Measurements from ENCODE around the gene ZBTB33. TPM values are rescaled to one million over a fixed set of nuclear protein-coding genes. Genes with fewer than 3 reads are reported as not detected.
A peak's percentile ranks its signal among the peaks of the same experiment; 100 is the strongest.

The ZBTB33 gene, protein sequence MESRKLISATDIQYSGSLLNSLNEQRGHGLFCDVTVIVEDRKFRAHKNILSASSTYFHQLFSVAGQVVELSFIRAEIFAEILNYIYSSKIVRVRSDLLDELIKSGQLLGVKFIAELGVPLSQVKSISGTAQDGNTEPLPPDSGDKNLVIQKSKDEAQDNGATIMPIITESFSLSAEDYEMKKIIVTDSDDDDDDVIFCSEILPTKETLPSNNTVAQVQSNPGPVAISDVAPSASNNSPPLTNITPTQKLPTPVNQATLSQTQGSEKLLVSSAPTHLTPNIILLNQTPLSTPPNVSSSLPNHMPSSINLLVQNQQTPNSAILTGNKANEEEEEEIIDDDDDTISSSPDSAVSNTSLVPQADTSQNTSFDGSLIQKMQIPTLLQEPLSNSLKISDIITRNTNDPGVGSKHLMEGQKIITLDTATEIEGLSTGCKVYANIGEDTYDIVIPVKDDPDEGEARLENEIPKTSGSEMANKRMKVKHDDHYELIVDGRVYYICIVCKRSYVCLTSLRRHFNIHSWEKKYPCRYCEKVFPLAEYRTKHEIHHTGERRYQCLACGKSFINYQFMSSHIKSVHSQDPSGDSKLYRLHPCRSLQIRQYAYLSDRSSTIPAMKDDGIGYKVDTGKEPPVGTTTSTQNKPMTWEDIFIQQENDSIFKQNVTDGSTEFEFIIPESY
- 12.3 to 16.2 TPM (median 12.5 TPM) in 3 replicates for total RNA-seq (2021)
- percentile 95 among the genes with signal in this experiment for Bru-seq, nascent RNA
- long read RNA-seq, experiment 1, full-length matches to known transcripts = 84 of 110 reads
- long read RNA-seq, experiment 1, partial matches to known transcripts = 25 of 110 reads
- long read RNA-seq, experiment 1, other reads (novel, unspliced or antisense) = 1 of 110 reads
- long read RNA-seq, experiment 2, full-length matches to known transcripts = 4 of 21 reads
- long read RNA-seq, experiment 2, partial matches to known transcripts = 17 of 21 reads
- long read RNA-seq, experiment 2, other reads (novel, unspliced or antisense) = 0 of 21 reads
- long read RNA-seq, experiment 3, full-length matches to known transcripts = 1 of 5 reads
- long read RNA-seq, experiment 3, partial matches to known transcripts = 4 of 5 reads
- long read RNA-seq, experiment 3, other reads (novel, unspliced or antisense) = 0 of 5 reads

- Mint-ChIP-seq H3K27me3 (ENCODE audit: low read depth) (peaks cover 24% of the 10 kb centered on the region), H3K9me3 (no peaks in the 10 kb centered on the region), H3K4me3 (peak within 1 kb of the TSS; percentile 92), H3K4me1 (peaks cover 7% of the 10 kb centered on the region), H3K27ac (peak within 1 kb of the TSS; percentile 72; the same call in 1 of the 2 replicates), H3K36me3 (peaks cover 21% of the 10 kb centered on the region)
- POLR2A ChIA-PET = interaction anchor here (0.6 to 0.9 kb wide), 3 partner anchors 22 to 60 kb away, joined by 3 read pairs; partner anchors contain the start of gene TMEM255A
- ATAC-seq (peak; percentile 99), DNase-seq (ENCODE audit: low spot score) (peak; percentile 89)
- CTCF ChIA-PET = interaction anchor here (0.6 to 2.0 kb wide), 17 partner anchors 11 to 235 kb away, joined by 3 to 17 read pairs (median 4); partner anchors contain the start of gene TMEM255A
- TF ChIP-seq ZNF416 (CRISPR knock-in tag; IDR thresholded peaks at IDR 0.05) = no peak
- TF ChIP-seq, protein P1, sequence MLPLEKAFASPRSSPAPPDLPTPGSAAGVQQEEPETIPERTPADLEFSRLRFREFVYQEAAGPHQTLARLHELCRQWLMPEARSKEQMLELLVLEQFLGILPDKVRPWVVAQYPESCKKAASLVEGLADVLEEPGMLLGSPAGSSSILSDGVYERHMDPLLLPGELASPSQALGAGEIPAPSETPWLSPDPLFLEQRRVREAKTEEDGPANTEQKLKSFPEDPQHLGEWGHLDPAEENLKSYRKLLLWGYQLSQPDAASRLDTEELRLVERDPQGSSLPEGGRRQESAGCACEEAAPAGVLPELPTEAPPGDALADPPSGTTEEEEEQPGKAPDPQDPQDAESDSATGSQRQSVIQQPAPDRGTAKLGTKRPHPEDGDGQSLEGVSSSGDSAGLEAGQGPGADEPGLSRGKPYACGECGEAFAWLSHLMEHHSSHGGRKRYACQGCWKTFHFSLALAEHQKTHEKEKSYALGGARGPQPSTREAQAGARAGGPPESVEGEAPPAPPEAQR (CRISPR knock-in tag; IDR thresholded peaks at IDR 0.05) = no peak
- 0 out of 2 replicates have a peak, but pooled peaks have one; percentile 24 for TF ChIP-seq TEAD1 (CRISPR knock-in tag; IDR thresholded peaks at IDR 0.05)
- TF ChIP-seq SMAD4 (CRISPR knock-in tag; IDR thresholded peaks at IDR 0.05) = no peak
- TF ChIP-seq, protein P2, sequence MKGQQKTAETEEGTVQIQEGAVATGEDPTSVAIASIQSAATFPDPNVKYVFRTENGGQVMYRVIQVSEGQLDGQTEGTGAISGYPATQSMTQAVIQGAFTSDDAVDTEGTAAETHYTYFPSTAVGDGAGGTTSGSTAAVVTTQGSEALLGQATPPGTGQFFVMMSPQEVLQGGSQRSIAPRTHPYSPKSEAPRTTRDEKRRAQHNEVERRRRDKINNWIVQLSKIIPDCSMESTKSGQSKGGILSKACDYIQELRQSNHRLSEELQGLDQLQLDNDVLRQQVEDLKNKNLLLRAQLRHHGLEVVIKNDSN (CRISPR knock-in tag; IDR thresholded peaks at IDR 0.05) = no peak
- TF ChIP-seq ZNF671 (CRISPR knock-in tag; IDR thresholded peaks at IDR 0.05) = no peak
- TF ChIP-seq, protein P3, sequence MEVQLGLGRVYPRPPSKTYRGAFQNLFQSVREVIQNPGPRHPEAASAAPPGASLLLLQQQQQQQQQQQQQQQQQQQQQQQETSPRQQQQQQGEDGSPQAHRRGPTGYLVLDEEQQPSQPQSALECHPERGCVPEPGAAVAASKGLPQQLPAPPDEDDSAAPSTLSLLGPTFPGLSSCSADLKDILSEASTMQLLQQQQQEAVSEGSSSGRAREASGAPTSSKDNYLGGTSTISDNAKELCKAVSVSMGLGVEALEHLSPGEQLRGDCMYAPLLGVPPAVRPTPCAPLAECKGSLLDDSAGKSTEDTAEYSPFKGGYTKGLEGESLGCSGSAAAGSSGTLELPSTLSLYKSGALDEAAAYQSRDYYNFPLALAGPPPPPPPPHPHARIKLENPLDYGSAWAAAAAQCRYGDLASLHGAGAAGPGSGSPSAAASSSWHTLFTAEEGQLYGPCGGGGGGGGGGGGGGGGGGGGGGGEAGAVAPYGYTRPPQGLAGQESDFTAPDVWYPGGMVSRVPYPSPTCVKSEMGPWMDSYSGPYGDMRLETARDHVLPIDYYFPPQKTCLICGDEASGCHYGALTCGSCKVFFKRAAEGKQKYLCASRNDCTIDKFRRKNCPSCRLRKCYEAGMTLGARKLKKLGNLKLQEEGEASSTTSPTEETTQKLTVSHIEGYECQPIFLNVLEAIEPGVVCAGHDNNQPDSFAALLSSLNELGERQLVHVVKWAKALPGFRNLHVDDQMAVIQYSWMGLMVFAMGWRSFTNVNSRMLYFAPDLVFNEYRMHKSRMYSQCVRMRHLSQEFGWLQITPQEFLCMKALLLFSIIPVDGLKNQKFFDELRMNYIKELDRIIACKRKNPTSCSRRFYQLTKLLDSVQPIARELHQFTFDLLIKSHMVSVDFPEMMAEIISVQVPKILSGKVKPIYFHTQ (CRISPR knock-in tag; IDR thresholded peaks at IDR 0.05) = no peak
- TF ChIP-seq, protein P4, sequence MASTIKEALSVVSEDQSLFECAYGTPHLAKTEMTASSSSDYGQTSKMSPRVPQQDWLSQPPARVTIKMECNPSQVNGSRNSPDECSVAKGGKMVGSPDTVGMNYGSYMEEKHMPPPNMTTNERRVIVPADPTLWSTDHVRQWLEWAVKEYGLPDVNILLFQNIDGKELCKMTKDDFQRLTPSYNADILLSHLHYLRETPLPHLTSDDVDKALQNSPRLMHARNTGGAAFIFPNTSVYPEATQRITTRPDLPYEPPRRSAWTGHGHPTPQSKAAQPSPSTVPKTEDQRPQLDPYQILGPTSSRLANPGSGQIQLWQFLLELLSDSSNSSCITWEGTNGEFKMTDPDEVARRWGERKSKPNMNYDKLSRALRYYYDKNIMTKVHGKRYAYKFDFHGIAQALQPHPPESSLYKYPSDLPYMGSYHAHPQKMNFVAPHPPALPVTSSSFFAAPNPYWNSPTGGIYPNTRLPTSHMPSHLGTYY (CRISPR knock-in tag; IDR thresholded peaks at IDR 0.05) = no peak
- TF ChIP-seq ZMAT4 (CRISPR knock-in tag; IDR thresholded peaks at IDR 0.05) = no peak
- TF ChIP-seq NR1H2 (CRISPR knock-in tag; IDR thresholded peaks at IDR 0.05) = no peak
- peak; percentile 17; the same call in 1 of the 2 replicates for TF ChIP-seq FOXP1 (CRISPR knock-in tag; IDR thresholded peaks at IDR 0.05; ENCODE audit: borderline replicate concordance)
- TF ChIP-seq KAT7 (CRISPR knock-in tag; IDR thresholded peaks at IDR 0.05; ENCODE audit: borderline replicate concordance) = no peak
- no peak for TF ChIP-seq FOXJ3 (CRISPR knock-in tag; IDR thresholded peaks at IDR 0.05; ENCODE audit: borderline replicate concordance)
- no peak for TF ChIP-seq ELF4 (CRISPR knock-in tag; IDR thresholded peaks at IDR 0.05; ENCODE audit: low read depth)
- TF ChIP-seq PRRX2 (CRISPR knock-in tag; IDR thresholded peaks at IDR 0.05) = no peak
- TF ChIP-seq SOX15 (CRISPR knock-in tag; IDR thresholded peaks at IDR 0.05) = no peak
- TF ChIP-seq ZNF232 (CRISPR knock-in tag; IDR thresholded peaks at IDR 0.05) = no peak
- TF ChIP-seq SP1 (CRISPR knock-in tag; conservative IDR thresholded peaks at IDR 0.05) = 0 out of 2 replicates have a peak, but pooled peaks have one; percentile 21
- TF ChIP-seq, protein P5, sequence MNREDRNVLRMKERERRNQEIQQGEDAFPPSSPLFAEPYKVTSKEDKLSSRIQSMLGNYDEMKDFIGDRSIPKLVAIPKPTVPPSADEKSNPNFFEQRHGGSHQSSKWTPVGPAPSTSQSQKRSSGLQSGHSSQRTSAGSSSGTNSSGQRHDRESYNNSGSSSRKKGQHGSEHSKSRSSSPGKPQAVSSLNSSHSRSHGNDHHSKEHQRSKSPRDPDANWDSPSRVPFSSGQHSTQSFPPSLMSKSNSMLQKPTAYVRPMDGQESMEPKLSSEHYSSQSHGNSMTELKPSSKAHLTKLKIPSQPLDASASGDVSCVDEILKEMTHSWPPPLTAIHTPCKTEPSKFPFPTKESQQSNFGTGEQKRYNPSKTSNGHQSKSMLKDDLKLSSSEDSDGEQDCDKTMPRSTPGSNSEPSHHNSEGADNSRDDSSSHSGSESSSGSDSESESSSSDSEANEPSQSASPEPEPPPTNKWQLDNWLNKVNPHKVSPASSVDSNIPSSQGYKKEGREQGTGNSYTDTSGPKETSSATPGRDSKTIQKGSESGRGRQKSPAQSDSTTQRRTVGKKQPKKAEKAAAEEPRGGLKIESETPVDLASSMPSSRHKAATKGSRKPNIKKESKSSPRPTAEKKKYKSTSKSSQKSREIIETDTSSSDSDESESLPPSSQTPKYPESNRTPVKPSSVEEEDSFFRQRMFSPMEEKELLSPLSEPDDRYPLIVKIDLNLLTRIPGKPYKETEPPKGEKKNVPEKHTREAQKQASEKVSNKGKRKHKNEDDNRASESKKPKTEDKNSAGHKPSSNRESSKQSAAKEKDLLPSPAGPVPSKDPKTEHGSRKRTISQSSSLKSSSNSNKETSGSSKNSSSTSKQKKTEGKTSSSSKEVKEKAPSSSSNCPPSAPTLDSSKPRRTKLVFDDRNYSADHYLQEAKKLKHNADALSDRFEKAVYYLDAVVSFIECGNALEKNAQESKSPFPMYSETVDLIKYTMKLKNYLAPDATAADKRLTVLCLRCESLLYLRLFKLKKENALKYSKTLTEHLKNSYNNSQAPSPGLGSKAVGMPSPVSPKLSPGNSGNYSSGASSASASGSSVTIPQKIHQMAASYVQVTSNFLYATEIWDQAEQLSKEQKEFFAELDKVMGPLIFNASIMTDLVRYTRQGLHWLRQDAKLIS (CRISPR knock-in tag; IDR thresholded peaks at IDR 0.05; ENCODE audit: borderline replicate concordance) = 0 out of 2 replicates have a peak, but pooled peaks have one; percentile 50
- TF ChIP-seq FOXK1 (CRISPR knock-in tag; IDR thresholded peaks at IDR 0.05) = peak; percentile 35; the same call in 1 of the 2 replicates
- TF ChIP-seq NFYB (CRISPR knock-in tag; conservative IDR thresholded peaks at IDR 0.05; ENCODE audit: low read depth) = no peak
- TF ChIP-seq HMGA2 (CRISPR knock-in tag; IDR thresholded peaks at IDR 0.05) = no peak
Observed at GRCh38 chrX:120250522-120251271, at the start of gene ZBTB33. TSS of gene ZBTB33 (plus strand) at chrX:120250812. CDS start at chrX:120253416, 2,604 bp downstream.
